HEK293 (cell line): ENCODE results near the gene ZNF143.

Experiments
- CTCF ChIA-PET: fragments of 350-600 bp; formaldehyde crosslinking; extraction: SDS; loops from one replicate; lab custom pipeline; 2021; ENCODE audit warnings: antibody characterized with exemption; lab: Yijun Ruan, JAX
- POLR2A ChIA-PET: fragments of 300-600 bp; formaldehyde crosslinking; extraction: SDS; loops from one replicate; lab custom pipeline; 2020; ENCODE audit warnings: antibody characterized with exemption, inconsistent platforms; lab: Yijun Ruan, JAX
- H3K27ac ChIP-seq: fragments of 200-500 bp; sonication (Bioruptor generic); 2 replicates; pipeline ENCODE4 v1.5.1; 2014; ENCODE audit warnings: low read depth, low read length, control low read depth, inconsistent platforms; ENCODE audit errors: extremely low read depth
- H3K36me3 ChIP-seq, 2 experiments: fragments of 200-500 bp in 1 of 2; sonication (Bioruptor generic) in 1 of 2; 1 replicate in 1 of 2; 2 replicates in 1 of 2; pipeline ENCODE4 v1.5.1; 2014 to 2017; ENCODE audit warnings: inconsistent platforms in 2 of 2, low read length in 2 of 2; ENCODE audit not compliant: control insufficient read depth in 2 of 2, insufficient read depth in 1 of 2
- H3K4me1 ChIP-seq: fragments of 200-500 bp; sonication (Bioruptor generic); 2 replicates; pipeline ENCODE4 v1.5.1; 2014; ENCODE audit warnings: mild to moderate bottlenecking, low read length, inconsistent platforms; ENCODE audit not compliant: control insufficient read depth, insufficient read depth
- H3K4me3 ChIP-seq: 2 replicates; pipeline ENCODE4 v1.5.1; 2011; ENCODE audit warnings: low read depth, mild to moderate bottlenecking, control low read depth, low read length, moderate library complexity
- H3K9me3 ChIP-seq: fragments of 200-500 bp; sonication (Bioruptor generic); 2 replicates; pipeline ENCODE4 v1.5.1; 2014; ENCODE audit warnings: low read depth, low read length, inconsistent platforms; ENCODE audit not compliant: control insufficient read depth, insufficient read depth
- FEZF1 ChIP-seq: fragments of 450-650 bp; formaldehyde crosslinking; IDR thresholded peaks from 2 replicates; pipeline ENCODE4 v1.5.1; 2016; ENCODE audit warnings: missing biosample characterization, missing genetic modification characterization
- GLI2 ChIP-seq: fragments of 450-650 bp; formaldehyde crosslinking; IDR thresholded peaks from 2 replicates; pipeline ENCODE4; 2017; ENCODE audit warnings: missing biosample characterization, missing genetic modification characterization, low read depth, borderline replicate concordance
- HOXC10 ChIP-seq: sonication (generic); formaldehyde crosslinking; IDR thresholded peaks from 2 replicates; pipeline ENCODE4 v1.8.1; 2023; ENCODE audit warnings: mild to moderate bottlenecking, missing genetic modification reagents
- INSM2 ChIP-seq: fragments of 450-650 bp; formaldehyde crosslinking; IDR thresholded peaks from 2 replicates; pipeline ENCODE4 v1.5.1; 2016; ENCODE audit warnings: missing biosample characterization, missing genetic modification characterization
- KLF9 ChIP-seq: fragments of 450-650 bp; formaldehyde crosslinking; IDR thresholded peaks from 2 replicates; pipeline ENCODE4 v1.5.1; 2016; ENCODE audit warnings: missing biosample characterization, missing genetic modification characterization, low read depth
- SALL2 ChIP-seq: fragments of 450-650 bp; formaldehyde crosslinking; IDR thresholded peaks from 2 replicates; pipeline ENCODE4 v1.5.0; 2017; ENCODE audit warnings: missing biosample characterization, mild to moderate bottlenecking, missing genetic modification characterization, borderline replicate concordance
- SCRT2 ChIP-seq: fragments of 450-650 bp; formaldehyde crosslinking; IDR thresholded peaks from 2 replicates; pipeline ENCODE4 v1.5.1; 2016; ENCODE audit warnings: missing biosample characterization, missing genetic modification characterization
- SP7 ChIP-seq: fragments of 450-650 bp; formaldehyde crosslinking; IDR thresholded peaks from 2 replicates; pipeline ENCODE4 v1.5.1; 2016; ENCODE audit warnings: missing biosample characterization, missing genetic modification characterization
- ZIC2 ChIP-seq: fragments of 450-650 bp; formaldehyde crosslinking; IDR thresholded peaks from 2 replicates; pipeline ENCODE4 v1.5.1; 2016; ENCODE audit warnings: missing biosample characterization, missing genetic modification characterization
- ZNF132 ChIP-seq: fragments of 450-650 bp; formaldehyde crosslinking; IDR thresholded peaks from 2 replicates; pipeline ENCODE4 v1.5.1; 2017; ENCODE audit warnings: missing biosample characterization, missing genetic modification characterization, borderline replicate concordance
- ZNF148 ChIP-seq: fragments of 450-650 bp; formaldehyde crosslinking; IDR thresholded peaks from 2 replicates; pipeline ENCODE4 v1.5.0; 2017; ENCODE audit warnings: missing biosample characterization, missing genetic modification characterization, borderline replicate concordance
- ZNF184 ChIP-seq: fragments of 450-650 bp; IDR thresholded peaks from 2 replicates; pipeline ENCODE4 v1.5.1; 2018; ENCODE audit warnings: missing biosample characterization, mild to moderate bottlenecking, missing genetic modification characterization
- ZNF2 ChIP-seq: fragments of 450-650 bp; formaldehyde crosslinking; IDR thresholded peaks from 2 replicates; pipeline ENCODE4 v1.5.1; 2016; ENCODE audit warnings: missing biosample characterization, missing genetic modification characterization
- ZNF202 ChIP-seq: fragments of 450-650 bp; formaldehyde crosslinking; IDR thresholded peaks from 2 replicates; pipeline ENCODE4 v1.5.1; 2016; ENCODE audit warnings: missing biosample characterization, missing genetic modification characterization, borderline replicate concordance
- ZNF26 ChIP-seq: fragments of 450-650 bp; formaldehyde crosslinking; IDR thresholded peaks from 2 replicates; pipeline ENCODE4 v1.5.1; 2016; ENCODE audit warnings: missing biosample characterization, missing genetic modification characterization
- ZNF292 ChIP-seq: fragments of 450-650 bp; formaldehyde crosslinking; IDR thresholded peaks from 2 replicates; pipeline ENCODE4 v1.5.1; 2016; ENCODE audit warnings: low read depth, missing biosample characterization, missing genetic modification characterization, borderline replicate concordance
- ZNF311 ChIP-seq: fragments of 450-650 bp; formaldehyde crosslinking; IDR thresholded peaks from 2 replicates; pipeline ENCODE4 v1.5.1; 2017; ENCODE audit warnings: missing biosample characterization, missing genetic modification characterization, borderline replicate concordance
- ZNF354C ChIP-seq: fragments of 450-650 bp; formaldehyde crosslinking; IDR thresholded peaks from 2 replicates; pipeline ENCODE4 v1.5.1; 2016; ENCODE audit warnings: missing biosample characterization, missing genetic modification characterization, low read depth, borderline replicate concordance
- ZNF366 ChIP-seq: fragments of 450-650 bp; formaldehyde crosslinking; conservative IDR thresholded peaks from 2 replicates; pipeline ENCODE4 v1.5.1; 2016; ENCODE audit warnings: missing biosample characterization, missing genetic modification characterization
- ZNF473 ChIP-seq: fragments of 450-650 bp; formaldehyde crosslinking; IDR thresholded peaks from 2 replicates; pipeline ENCODE4 v1.5.1; 2017; ENCODE audit warnings: missing biosample characterization, missing genetic modification characterization
- ZNF555 ChIP-seq: fragments of 450-650 bp; formaldehyde crosslinking; conservative IDR thresholded peaks from 2 replicates; pipeline ENCODE4 v1.5.1; 2017; ENCODE audit warnings: missing biosample characterization, mild to moderate bottlenecking, missing genetic modification characterization, inconsistent platforms
- ZNF677 ChIP-seq: fragments of 450-650 bp; IDR thresholded peaks from 2 replicates; pipeline ENCODE4 v1.5.0; 2018; ENCODE audit warnings: missing biosample characterization, mild to moderate bottlenecking, missing genetic modification characterization, moderate library complexity
- ZNF747 ChIP-seq: fragments of 450-650 bp; formaldehyde crosslinking; IDR thresholded peaks from 2 replicates; pipeline ENCODE4 v1.5.1; 2016; ENCODE audit warnings: missing biosample characterization, missing genetic modification characterization
- ZNF791 ChIP-seq: fragments of 450-650 bp; formaldehyde crosslinking; IDR thresholded peaks from 2 replicates; pipeline ENCODE4 v1.5.1; 2016; ENCODE audit warnings: missing biosample characterization, missing genetic modification characterization
- TF ChIP-seq, protein P1 (sequence below): fragments of 450-650 bp; formaldehyde crosslinking; IDR thresholded peaks from 2 replicates; pipeline ENCODE4 v1.5.1; 2016; ENCODE audit warnings: missing biosample characterization, missing genetic modification characterization
- TF ChIP-seq, protein P2 (sequence below): fragments of 450-650 bp; formaldehyde crosslinking; IDR thresholded peaks from 2 replicates; pipeline ENCODE4 v1.5.1; 2016; ENCODE audit warnings: missing biosample characterization, missing genetic modification characterization
- TF ChIP-seq, protein P3 (sequence below): fragments of 450-650 bp; IDR thresholded peaks from 2 replicates; pipeline ENCODE4 v1.5.1; 2018; ENCODE audit warnings: missing biosample characterization, mild to moderate bottlenecking, missing genetic modification characterization

The ZNF143 gene

GRCh38 chr11:9493492-9493891, 32.7 kb downstream of the ZNF143 start:
- Histone ChIP-seq H3K36me3 (peaks cover 11 to 55% of the 10 kb centered on the region in 2 experiments; a peak in 2 of 3 replicates), H3K9me3 (no peaks in the 10 kb centered on the region), H3K4me3 (no peak overlapping the region), H3K4me1 (no peaks in the 10 kb centered on the region), H3K27ac (no peak overlapping the region)
- ChIA-PET POLR2A (interaction anchor here (0.8 kb wide), 1 partner anchor 33 kb away, joined by 3 read pairs; the partner anchor contains the start of gene ZNF143), CTCF (interaction anchor here (1.4 kb wide), 1 partner anchor 13 kb away, joined by 5 read pairs; no protein-coding TSS in a partner anchor)
- no peak for TF ChIP-seq ZNF184 (tag by site-specific recombination)
- no peak for TF ChIP-seq ZNF555 (tag by site-specific recombination)
- TF ChIP-seq ZNF473 (tag by site-specific recombination): no peak
- TF ChIP-seq HOXC10: no peak
- TF ChIP-seq, protein P1, sequence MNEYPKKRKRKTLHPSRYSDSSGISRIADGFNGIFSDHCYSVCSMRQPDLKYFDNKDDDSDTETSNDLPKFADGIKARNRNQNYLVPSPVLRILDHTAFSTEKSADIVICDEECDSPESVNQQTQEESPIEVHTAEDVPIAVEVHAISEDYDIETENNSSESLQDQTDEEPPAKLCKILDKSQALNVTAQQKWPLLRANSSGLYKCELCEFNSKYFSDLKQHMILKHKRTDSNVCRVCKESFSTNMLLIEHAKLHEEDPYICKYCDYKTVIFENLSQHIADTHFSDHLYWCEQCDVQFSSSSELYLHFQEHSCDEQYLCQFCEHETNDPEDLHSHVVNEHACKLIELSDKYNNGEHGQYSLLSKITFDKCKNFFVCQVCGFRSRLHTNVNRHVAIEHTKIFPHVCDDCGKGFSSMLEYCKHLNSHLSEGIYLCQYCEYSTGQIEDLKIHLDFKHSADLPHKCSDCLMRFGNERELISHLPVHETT (tag by site-specific recombination): no peak
- no peak for TF ChIP-seq ZNF2
- TF ChIP-seq KLF9 (tag by site-specific recombination): no peak
- TF ChIP-seq ZNF202 (tag by site-specific recombination): no peak
- TF ChIP-seq ZIC2: no peak
- TF ChIP-seq SALL2 (tag by site-specific recombination): no peak
- no peak for TF ChIP-seq ZNF747
- no peak for TF ChIP-seq SP7 (tag by site-specific recombination)
- no peak for TF ChIP-seq ZNF132 (tag by site-specific recombination)
- no peak for TF ChIP-seq ZNF26
- no peak for TF ChIP-seq SCRT2 (tag by site-specific recombination)
- no peak for TF ChIP-seq ZNF366 (tag by site-specific recombination)

DNA sequence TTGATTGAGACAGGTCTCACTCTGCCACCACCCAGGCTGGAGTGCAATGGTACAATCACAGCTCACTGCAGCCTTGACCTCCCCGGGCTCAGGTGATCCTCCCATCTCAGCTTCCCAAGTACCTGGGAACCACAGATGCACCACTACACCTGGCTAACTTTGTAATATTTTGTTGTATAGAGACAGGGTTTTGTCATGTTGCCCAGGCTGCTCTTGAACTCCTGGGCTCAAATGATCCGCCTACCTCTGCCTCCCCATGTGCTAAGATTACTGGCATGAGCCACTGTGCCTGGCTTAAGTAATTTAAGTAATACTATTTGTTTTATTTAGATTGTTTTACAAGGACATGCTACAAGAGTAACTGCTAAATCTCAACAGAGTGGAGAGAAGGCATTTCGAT, 33.5 kb downstream of the ZNF143 start:
- peaks cover 11 to 62% of the 10 kb centered on the region in 2 experiments for H3K36me3 ChIP-seq
- CTCF ChIA-PET: interaction anchor here (0.7 kb wide), 1 partner anchor 582 kb away, joined by 3 read pairs; no protein-coding TSS in a partner anchor
- POLR2A ChIA-PET: no interaction called here
- TF ChIP-seq, protein P2, sequence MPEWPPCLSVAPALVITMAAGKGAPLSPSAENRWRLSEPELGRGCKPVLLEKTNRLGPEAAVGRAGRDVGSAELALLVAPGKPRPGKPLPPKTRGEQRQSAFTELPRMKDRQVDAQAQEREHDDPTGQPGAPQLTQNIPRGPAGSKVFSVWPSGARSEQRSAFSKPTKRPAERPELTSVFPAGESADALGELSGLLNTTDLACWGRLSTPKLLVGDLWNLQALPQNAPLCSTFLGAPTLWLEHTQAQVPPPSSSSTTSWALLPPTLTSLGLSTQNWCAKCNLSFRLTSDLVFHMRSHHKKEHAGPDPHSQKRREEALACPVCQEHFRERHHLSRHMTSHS: no peak
- TF ChIP-seq ZNF292 (tag by site-specific recombination): no peak
- no peak for TF ChIP-seq ZNF311
- no peak for TF ChIP-seq GLI2 (tag by site-specific recombination)
- no peak for TF ChIP-seq ZNF791 (tag by site-specific recombination)
- TF ChIP-seq ZNF555 (tag by site-specific recombination): no peak
- no peak for TF ChIP-seq ZNF2
- no peak for TF ChIP-seq HOXC10
- no peak for TF ChIP-seq ZNF148 (tag by site-specific recombination)
- no peak for TF ChIP-seq INSM2 (tag by site-specific recombination)
- no peak for TF ChIP-seq ZNF677 (tag by site-specific recombination)
- no peak for TF ChIP-seq FEZF1 (tag by site-specific recombination)
- no peak for TF ChIP-seq ZNF354C
- TF ChIP-seq, protein P3, sequence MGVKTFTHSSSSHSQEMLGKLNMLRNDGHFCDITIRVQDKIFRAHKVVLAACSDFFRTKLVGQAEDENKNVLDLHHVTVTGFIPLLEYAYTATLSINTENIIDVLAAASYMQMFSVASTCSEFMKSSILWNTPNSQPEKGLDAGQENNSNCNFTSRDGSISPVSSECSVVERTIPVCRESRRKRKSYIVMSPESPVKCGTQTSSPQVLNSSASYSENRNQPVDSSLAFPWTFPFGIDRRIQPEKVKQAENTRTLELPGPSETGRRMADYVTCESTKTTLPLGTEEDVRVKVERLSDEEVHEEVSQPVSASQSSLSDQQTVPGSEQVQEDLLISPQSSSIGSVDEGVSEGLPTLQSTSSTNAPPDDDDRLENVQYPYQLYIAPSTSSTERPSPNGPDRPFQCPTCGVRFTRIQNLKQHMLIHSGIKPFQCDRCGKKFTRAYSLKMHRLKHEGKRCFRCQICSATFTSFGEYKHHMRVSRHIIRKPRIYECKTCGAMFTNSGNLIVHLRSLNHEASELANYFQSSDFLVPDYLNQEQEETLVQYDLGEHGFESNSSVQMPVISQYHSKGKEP: no peak

More for the DNA sequence above, 33.5 kb downstream of the ZNF143 start:
- H3K9me3 ChIP-seq: no peaks in the 10 kb centered on the region
- no peak overlapping the region for H3K4me3 ChIP-seq
- no peaks in the 10 kb centered on the region for H3K4me1 ChIP-seq
- H3K27ac ChIP-seq: no peak overlapping the region
